RPMI7951 (cell line): Measurements from ENCODE around the gene PCK1. TPM values are rescaled to one million over a fixed set of nuclear protein-coding genes. Genes with fewer than 3 reads are reported as not detected.

Experiments
- DNase-seq: peaks from one replicate; pipeline ENCODE4 v3.0.0-alpha.2; 2012; ENCODE audit warnings: low read depth
- total RNA-seq: library from RNA; depleted of rRNA; stranded (reverse); fragments of >200 nt; shearing (Covaris generic); gene quantifications from 2 replicates; pipeline ENCODE4 v1.2.3, GENCODE V29; 2014

The PCK1 gene
- total RNA-seq, 1 experiment from 2014 or later: not detected

DNA sequence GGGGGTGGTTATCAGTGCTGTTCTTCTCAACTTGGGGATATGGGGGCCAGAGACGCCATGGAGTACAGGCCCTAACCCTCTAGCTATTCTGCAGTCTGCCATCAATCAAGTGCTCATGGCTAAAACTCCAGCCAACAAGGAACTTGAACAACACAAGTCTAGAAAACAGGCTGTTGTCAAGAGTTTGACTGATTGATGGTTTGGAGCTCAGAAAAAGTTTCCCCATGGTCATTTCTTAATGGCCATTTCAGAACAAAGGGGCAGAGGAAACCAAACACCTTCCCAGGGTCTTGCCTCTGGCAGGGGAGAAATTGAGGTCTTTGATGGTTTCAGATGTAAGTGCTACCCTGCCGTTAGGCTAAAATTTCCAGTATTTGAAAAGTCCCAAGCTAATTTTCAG, 15.1 kb downstream of the PCK1 start:
- DNase-seq: no peak

DNA sequence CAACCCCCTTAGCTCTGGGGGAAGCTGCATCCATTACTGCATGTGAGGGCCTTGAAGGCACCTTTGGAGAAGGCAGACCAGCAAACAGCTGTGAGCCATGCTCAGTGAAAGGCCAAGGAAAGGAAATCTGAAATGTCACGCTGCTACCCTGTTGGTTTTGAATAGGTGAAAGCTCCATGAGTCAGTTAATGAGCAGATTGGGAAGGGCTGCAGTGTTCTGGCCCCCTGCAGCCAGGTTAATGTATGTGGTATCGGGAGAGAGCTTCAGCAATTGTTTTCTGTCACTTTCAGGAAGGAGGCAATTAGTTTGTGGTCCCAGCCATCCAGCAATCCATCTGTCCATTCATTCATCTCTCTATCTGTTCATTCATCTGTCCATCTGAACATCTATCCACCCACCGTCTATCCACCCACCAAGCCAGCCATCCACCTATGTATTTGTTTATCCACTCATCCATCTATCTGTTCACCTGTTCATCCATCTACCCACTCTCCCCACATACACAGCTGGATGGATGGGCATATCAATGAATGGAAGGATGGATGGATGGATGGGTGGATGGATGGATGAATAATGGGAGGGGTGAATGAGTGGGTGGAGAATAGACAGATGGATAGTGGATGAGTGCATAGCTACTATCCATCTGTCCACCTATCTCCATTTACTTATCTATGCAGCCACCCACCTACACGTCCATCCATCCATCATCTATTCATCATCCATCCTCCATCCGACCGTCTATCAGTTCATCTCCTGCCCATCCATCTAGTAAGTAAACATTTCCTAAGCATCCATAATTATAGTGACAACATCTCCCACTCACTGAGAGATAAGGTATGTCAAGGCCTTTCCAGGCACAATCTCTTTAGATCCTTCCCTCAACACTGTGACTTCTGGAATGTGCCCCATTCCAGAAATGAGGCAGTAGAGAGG, 16.0 kb downstream of the PCK1 start:
- DNase-seq: no peak

DNA sequence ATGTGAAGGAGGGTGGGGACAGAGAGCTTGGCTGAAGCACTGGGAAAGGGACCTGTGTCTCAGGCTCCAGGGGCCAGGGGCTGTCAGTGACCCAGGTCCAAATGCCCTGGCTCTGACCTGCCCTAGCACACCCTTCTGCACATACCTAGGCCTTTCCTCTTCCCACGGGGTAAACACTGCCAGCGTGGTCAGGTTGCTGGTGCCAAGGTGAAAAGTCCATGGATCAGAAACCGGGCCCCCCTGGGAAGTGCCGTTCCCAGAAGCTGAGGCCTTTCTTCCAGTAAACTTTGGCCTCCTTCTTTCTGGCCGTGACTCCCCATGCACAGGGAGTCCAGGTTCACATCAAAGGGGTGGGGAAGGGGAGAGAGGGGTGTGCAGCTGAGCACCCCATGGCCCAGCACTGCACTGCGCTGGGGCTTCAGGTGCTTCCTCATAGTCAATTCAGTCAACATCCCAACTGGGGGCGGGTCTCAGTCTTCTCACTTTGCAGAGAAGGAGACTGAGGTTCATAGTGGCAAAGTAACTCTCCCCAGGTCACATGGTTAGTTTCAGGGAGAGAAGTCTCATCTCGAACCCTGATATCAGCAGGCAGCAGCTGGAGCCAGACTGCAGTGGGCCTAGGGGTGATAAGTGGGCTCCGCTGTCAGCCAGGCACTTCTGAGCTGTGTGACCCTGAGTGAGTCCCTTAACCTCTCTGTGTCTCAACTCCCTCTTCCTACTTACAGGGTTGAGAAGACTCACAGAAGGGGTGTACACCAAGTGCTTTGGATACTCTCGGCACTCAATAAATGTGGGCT, 17.0 kb downstream of the PCK1 start:
- no peak for DNase-seq

DNA sequence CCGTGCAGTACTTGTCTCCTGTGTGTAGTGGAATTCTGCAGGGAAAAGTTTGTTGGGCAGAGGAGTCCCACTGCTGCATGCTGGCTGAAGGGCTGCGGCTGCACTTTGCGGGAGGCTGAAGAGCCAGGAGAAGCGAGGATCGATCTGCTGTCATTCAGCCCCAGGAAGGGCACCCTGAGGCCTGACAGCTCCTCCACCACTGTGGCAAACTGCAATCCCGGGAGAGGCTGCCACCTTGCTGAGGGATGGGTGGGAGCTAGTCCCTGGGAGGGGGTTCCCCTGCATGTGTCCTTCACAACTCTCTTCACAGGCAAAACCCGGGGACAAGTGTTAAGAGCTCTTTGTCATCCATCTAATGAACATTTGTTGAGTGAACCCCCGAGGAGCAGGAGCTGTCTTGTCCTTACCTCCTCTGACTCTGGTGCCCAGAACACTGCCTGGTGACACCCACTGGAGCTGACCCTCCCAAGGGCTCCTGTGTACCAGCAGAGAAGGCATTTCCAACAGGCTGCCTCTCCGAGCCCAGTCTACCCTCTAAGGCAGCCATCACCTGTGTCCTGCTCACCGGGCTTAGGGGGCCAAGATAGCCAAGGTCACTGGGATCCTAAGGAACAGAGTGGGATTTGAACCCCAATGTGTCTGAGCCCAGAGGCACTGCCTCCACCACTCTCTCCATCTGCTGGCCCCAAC, 17.7 kb downstream of the PCK1 start:
- DNase-seq: no peak

DNA sequence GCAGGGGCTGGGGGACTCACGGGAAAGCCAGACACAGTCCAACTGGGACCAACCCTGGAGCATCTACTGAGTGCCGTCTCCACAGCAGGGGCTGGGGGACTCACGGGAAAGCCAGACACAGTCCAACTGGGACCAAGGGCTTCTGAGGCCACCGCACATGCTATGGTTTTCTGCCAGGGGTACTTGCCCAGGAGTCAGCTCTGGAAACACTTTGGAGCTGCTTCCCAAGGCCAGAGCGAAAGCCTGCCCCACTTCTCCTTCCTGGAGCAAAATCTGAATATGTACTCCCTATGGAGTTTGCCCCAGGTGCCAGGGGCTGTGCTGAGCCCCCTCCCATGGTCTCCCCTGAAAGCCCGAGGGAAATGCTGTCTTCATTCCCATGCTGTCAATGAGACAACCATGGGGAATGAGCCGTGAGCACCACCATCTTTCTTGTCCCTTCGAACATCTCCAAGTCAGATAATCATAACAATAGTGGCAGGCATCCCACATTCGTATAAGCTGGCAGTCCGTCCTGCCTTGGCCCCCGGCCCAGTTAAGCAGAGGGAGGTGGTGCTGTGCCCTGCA, 18.5 kb downstream of the PCK1 start:
- no peak for DNase-seq

DNA sequence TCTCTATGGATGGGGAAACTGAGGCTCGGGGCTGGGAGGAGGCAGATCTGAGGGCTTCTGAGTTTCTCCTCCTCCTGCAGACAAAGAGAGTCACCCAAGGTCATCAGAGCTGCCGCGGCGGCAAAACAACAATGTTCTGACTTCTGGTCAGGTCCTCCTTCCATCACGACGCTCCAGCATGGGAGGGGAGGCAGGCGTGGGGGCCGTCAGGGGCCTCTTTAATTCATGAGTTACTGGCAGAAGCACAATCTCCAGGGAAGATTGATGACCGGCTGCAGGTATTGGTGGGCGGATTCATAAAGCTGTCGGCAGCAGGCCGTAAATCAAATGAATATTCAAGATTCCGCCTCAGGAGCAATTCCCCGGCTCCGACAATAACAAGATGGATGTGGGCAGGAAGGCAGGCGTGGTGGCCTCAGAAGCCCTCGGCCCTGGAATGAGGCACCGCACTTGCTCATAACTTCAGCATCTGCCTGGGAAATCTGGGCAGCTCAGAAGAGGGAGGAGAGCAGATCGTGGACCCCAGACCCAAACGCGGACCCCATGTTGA, 19.1 kb downstream of the PCK1 start:
- no peak for DNase-seq

DNA sequence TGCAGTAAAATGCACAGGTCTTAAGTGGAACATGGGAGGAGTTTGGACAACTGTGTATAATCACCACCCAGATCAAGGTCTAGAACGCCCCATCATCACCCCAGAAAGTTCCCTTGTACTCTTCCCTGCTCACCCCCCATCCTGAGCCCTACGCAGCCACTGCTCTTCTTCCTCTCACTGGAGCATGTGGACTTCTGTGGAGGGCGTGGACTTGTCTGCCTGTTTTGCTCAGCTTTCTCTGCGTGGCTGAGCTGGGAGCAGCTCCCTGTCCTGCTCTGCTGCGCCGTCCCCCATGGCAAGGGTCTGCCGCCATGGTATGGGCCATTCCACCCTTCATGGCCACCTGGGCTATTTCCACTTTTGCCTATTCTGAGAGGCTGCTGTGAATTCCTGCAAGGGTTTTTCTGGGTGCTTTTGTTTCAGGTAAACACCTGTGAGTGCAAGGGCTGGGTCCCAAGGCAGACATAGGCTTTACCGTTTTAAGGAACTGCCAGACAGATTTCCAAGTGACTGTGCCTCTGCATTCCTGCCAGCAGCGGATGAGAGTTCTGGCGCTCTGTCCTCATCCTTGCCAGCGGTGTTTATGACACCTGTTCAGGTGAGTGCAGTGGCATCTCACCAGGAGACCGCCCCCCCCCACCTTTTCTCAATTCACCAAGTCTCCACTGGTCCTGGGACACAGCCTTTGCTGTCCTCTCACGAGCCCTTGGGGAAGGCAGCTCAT, 19.7 kb downstream of the PCK1 start:
- DNase-seq: no peak

DNA sequence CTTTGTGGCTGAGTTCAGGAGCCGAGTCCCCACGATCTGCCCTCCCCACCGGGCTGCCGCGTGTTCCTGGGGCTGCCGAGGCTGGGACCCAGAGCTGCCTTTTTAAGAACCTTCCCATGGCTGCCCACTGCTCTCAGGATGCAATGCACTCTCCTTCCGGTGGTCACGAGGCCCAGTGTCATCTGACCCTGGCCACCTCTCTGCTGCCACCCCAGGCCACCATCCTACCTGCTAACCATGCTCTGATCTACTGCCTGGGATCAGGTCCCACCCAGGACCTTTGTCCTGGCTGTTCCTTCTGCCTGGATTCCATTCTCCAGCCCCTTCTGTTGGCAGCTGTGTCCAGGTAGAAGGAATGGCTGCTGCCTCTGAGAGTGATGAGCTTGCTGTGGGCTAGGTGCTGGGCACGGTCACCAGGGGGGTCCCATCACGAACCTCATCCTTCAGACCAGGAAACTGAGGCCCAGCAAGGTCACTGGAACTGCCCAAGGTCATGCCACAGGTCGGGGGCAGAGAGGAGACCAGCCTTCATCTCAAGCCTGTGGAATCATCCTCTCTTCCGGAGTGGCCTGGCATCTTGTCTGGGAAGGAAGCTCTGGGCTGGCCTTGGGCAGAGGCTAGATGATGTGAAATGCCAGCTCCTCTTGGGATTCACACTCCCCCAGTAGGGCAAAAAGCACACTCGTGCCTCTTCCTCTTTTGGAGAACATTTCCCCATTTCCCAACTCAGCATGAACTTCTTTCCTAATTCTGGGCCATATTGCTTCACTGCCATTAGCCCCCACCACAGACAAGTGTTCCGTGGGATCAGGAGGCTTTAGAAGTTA, 20.5 kb downstream of the PCK1 start:
- no peak for DNase-seq

DNA sequence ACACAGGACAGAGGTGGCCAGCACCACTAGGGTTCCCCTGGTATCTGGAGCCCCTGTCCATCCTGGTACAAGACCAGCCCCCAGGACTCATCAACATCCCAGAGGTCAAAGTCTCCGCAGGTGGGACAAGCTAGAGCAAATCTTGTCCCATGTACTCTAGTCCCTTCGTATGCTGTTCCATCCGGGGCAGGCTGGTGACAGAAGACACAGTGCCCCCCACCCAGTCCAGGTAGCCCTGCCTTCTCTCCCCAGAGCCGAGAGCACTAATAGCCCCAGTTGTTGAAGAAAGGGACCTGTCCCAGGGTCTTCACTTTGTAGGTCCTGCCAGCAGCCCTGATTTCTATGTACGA, 21.1 kb downstream of the PCK1 start:
- DNase-seq: no peak

DNA sequence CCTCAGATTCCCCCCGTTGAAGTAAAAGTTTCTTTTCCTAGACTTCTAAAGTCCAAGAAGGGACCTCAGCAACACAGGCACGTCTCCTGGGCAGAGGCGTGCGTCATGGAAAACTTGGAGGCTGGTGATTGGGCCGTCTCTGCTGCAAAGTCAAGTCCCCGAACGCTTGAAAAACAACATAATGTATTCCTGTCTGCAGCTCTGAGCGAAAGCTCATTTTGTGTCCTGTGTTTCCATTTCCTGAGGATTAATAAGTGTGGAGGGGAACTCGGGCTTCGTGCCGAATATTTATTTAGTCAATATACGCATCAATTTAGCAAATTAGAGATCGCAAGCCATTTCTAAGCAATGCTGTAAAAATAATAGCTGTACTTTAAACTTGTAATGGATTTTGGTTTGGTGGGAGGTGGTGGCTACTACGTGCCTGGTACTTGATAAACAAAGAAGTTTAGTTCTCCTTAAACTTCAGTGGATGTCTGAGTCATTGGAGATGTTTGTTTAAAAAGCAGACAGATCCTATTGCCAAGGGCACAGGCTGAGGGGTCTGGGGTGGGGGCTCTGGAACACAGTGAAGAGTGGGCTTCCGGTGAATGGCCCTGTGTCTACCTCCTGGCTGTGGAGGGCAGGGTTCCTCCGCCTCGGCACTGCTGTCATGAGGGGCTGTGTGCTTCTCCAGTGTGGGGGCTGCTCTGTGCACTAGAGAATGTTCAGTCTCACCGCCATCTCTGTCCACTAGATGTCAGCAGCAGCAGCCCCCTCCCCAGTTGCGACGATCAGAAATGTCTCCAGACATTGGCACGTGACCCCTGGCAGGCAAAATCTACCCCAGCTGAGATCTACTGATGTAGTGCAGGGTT, 21.8 kb downstream of the PCK1 start:
- DNase-seq: peak; percentile 55

DNA sequence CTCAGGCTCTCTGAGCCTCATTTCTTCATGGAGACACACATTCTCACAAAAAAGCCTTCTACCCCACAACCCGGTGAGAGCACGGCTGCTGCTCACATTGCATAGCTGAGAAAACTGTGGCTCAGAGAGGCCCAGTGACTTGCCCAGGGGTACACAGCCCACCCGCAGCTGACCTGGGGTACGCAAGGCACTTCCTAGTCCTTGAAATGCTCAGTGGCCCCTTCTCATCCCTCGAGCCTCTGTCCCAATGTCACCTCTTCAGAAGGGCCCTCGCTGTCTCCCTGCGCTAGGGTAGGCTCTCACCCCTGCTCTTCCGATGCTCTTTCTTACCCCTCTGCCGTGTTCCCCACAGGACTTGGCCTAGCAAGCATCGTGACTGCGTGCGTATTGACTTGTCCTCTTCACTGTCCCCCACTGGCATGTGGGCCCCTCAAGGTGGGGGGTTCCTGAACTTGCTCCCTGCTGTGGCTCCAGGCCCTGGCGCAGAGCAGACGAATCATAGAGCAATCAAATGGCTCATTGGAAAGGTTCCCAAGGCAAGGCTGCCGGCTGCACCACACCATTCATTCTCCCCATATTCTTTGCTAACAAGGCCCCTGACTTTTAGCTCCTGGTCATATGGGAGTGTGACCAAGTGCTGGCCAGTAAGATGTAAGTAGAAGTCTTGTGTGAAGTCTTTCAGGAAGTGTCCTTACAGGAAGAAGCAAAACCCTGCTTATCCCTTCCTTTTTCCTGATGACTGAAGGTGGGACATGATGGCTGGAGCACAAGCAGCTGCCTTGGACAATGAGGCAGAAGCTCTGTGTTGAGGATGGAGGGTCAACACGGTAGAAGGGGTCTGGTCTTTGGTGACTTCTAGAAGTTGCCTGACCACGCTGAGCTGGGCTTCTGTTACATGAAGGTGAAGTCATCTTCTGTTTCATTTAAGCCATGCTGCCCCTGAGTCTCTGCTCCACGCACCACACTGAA, 22.7 kb downstream of the PCK1 start:
- DNase-seq: no peak

DNA sequence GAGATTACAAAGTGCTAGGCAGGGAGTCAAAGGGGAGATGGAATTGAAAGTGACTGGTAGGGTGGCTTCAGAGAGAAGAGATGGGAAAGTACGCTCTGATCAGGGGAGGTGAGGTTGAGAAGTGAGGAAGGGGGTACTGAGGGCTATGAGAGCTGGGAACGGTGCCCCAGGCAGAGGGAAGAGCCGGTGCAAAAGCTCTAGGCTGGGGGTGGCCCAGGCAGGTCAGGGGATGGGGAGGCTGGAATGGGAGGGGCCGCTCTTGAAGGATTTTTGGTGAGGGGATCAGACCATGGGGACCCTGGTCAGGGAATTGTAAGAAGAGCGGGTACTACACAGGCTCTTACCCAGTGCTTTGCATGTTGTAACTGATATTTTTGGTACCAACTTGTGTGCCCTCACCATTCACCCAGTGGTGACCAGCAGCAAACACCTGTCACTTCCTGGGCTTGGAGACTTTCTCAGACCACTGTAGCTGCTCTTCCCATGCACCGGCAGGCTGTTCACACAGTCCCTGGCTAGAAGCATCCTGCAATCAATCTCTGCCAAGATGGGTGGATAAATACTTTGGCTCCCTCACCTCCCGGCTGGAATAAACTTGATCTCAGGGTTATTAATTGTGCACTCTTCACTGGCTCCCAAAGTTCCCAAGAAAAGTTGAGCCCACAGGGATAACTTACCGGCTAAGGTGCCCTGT, 24.0 kb downstream of the PCK1 start:
- DNase-seq: no peak

DNA sequence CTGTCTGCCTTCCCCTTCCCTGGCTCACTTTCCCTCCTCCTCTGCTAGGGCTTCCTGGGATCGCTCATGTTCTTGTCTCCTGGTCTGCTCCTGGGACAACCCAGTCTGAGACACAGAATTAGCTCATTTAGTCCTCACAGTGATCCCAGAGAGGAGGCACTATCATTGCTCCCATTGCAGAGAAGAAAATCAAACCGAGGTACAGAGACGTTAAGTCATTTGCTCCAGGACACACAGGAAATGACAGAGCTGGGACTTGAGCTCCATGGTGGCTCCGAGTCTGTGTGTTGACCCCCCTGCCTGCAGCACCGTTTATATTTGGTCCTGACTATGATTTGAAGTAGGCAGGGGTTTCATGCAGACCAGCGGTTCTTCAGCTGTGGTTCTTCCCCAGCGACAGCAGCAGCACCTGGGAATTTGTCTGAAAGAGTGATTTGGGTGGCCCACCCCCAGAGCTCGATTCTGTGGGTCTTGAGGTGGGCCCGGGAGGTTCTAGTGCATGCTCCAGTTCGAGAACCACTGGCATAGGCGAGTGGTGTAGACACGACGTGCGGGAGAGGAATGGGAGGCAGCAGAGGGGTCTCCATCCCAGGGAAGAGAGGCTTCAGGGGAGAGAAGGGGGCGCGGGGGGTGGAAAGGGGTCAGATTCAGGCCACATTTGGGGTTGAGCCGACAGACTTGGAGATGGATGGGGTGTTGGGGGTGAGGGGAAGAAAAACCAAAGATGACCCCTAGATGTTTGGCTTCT, 24.7 kb downstream of the PCK1 start:
- no peak for DNase-seq

DNA sequence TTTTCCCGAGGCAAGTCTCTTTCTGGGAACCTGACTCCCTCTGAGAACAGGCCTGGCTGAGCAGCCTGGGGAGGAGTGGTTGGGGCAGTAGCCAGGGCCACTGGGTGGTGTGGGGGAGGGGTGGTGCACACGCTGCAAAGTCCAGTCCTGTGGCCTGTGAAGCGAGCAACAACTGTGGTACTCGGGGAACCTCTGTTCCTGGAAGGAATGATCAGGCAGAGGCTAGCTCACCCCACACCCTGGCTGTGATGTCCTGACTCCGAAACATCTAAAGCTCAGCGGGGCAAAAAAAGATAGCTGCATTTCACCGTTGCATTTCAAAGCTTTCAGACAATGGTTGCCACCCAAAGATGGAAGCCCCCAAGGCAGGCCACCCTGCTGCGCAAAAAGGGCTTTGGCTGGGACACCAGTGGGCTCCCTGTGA, 25.5 kb downstream of the PCK1 start:
- no peak for DNase-seq

DNA sequence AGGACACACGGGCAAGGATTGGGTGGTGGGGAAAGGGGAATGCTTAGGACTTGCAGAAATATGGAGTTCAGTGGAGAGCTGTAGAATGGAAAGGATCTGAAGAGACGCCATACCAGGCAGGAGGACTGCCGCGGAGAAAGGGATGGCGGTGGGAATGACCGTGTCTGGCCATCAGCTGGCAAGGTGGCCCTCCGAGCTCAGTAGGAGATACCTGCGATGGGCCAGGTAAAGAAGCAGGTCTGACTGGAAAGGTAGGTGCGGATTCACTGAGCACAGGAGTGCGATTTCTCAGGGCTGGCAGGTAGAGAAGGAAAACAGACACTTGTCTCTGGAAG, 26.0 kb downstream of the PCK1 start:
- DNase-seq: no peak

DNA sequence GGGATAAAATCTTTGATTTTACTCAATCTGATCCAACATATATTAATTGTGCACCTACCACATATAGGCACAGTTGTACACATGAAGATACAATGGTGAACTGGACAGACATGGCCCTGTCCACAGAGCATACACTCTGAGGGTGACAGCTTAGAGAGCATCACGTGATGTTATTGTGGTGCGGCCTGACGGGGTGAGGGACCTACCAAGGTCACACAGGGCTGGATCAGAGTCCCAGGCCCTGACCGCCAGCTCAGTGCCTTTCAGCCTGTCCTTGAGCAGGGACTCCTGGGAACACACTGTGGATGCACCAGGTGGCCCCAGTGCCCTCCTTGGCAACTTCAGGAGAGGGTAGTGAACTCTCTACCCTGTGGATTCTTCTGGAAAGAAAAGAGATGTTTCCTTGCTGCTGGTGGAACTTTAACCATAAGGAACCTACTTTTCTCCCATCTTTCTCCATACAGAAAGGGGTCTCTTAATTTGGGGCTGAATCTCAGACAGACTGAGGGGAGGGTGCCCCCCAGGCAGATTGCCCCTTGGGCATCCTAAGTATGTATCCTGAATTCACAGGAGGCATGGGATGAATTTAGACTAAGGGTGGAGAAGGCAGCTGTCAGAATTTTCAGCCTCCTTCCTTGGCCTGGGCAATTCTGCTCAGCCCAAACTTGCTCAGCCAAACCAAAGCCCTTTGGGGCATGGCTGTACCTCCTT, 26.5 kb downstream of the PCK1 start:
- no peak for DNase-seq
